Breast epithelium (tissue), 3 donors: ENCODE measurements around the gene HSF5.

Experiments used
- CTCF ChIP-seq, 3 donors: fragments of 450-650 bp; IDR thresholded peaks; one replicate each; pipeline ENCODE4 v1.5.1; 2016 to 2017; ENCODE audit warnings: antibody characterized with exemption in 3 of 3, mild to moderate bottlenecking in 3 of 3, moderate library complexity in 3 of 3
- POLR2A ChIP-seq: fragments of 450-650 bp; IDR thresholded peaks from one replicate; pipeline ENCODE4 v1.6.1; 2016; ENCODE audit warnings: antibody characterized with exemption, mild to moderate bottlenecking, moderate library complexity
- POLR2AphosphoS5 ChIP-seq, 3 donors: sonication (generic); formaldehyde crosslinking; IDR thresholded peaks; one replicate each; pipeline ENCODE4 v1.6.1; 2017; ENCODE audit warnings: antibody characterized with exemption in 3 of 3

GRCh38 chr17:58396173-58396572 is 92.0 kb downstream of the HSF5 start:
- TF ChIP-seq CTCF (IDR thresholded peaks at IDR 0.05) (no peak), POLR2A (no peak), POLR2AphosphoS5 (IDR thresholded peaks at IDR 0.05) (no peak)
